Mesothelial cell of epicardium (in vitro differentiated cells): ENCODE measurements around the gene PLXND1. TPM values are rescaled to one million over a fixed set of nuclear protein-coding genes. Genes with fewer than 3 reads are reported as not detected.
A peak's percentile ranks its signal among the peaks of the same experiment; 100 is the strongest.

Experiments
- DNase-seq, 2 experiments: peaks; one replicate each; pipeline ENCODE4 v3.0.0; 2021; ENCODE audit warnings: low spot score in 2 of 2; ENCODE audit not compliant: unreplicated experiment in 2 of 2
- H3K27ac Mint-ChIP-seq: 2 replicates; pipeline ENCODE4 v1.8.0; 2021; ENCODE audit warnings: mixed read lengths
- H3K27me3 Mint-ChIP-seq: 2 replicates; pipeline ENCODE4 v1.8.0; 2021; ENCODE audit warnings: low read depth, mixed read lengths
- H3K36me3 Mint-ChIP-seq: 2 replicates; pipeline ENCODE4 v1.8.0; 2021; ENCODE audit warnings: mixed read lengths
- H3K4me1 Mint-ChIP-seq: 2 replicates; pipeline ENCODE4 v1.8.0; 2021; ENCODE audit warnings: mixed read lengths
- H3K4me3 Mint-ChIP-seq: 2 replicates; pipeline ENCODE4 v1.8.0; 2021; ENCODE audit warnings: mild to moderate bottlenecking, moderate library complexity, mixed read lengths
- H3K9me3 Mint-ChIP-seq: 2 replicates; pipeline ENCODE4 v1.8.0; 2021; ENCODE audit warnings: mixed read lengths
- CTCF ChIP-seq: fragments of 200-600 bp; sonication (generic); IDR thresholded peaks from one replicate; pipeline ENCODE4 v1.5.0; 2021; ENCODE audit warnings: antibody characterized with exemption; ENCODE audit not compliant: unreplicated experiment
- total RNA-seq: library from RNA; stranded (reverse); gene quantifications from 3 replicates; pipeline ENCODE4 v1.2.1, GENCODE V29; 2021

PLXND1 gene
- total RNA-seq, 1 donor from 2014 or later, result 60.6 TPM

GRCh38 chr3:129608087-129608935 is 1.8 kb upstream of the PLXND1 start:
- peaks cover 47% of the 10 kb centered on the region for H3K4me1 Mint-ChIP-seq
- no peak for TF ChIP-seq CTCF
- H3K4me3 Mint-ChIP-seq, result peak overlapping the region; percentile 40
- no peak overlapping the region for H3K27ac Mint-ChIP-seq
- peaks cover 33% of the 10 kb centered on the region for H3K27me3 Mint-ChIP-seq
- H3K36me3 Mint-ChIP-seq, result no peaks in the 10 kb centered on the region
- no peak for DNase-seq
- H3K9me3 Mint-ChIP-seq, result no peaks in the 10 kb centered on the region

- H3K9me3 Mint-ChIP-seq, result no peaks in the 10 kb centered on the region
- TF ChIP-seq CTCF, result no peak
- H3K27me3 Mint-ChIP-seq, result peaks cover 33% of the 10 kb centered on the region
- H3K27ac Mint-ChIP-seq, result peak overlapping the region; percentile 84
- peaks cover 50% of the 10 kb centered on the region for H3K4me1 Mint-ChIP-seq
- H3K4me3 Mint-ChIP-seq, result peak overlapping the region; percentile 82
- no peaks in the 10 kb centered on the region for H3K36me3 Mint-ChIP-seq
- DNase-seq, result no peak
Observed at GRCh38 chr3:129607391-129608068, 1.1 kb upstream of the PLXND1 start.

GRCh38 chr3:129605922-129606635 is 397 bp downstream of the PLXND1 start:
- Mint-ChIP-seq H3K9me3 (no peaks in the 10 kb centered on the region), H3K4me3 (peak overlapping the region; percentile 89), H3K27me3 (peaks cover 33% of the 10 kb centered on the region), H3K36me3 (no peaks in the 10 kb centered on the region), H3K4me1 (peaks cover 45% of the 10 kb centered on the region), H3K27ac (peak overlapping the region; percentile 97)
- no peak for DNase-seq
- TF ChIP-seq CTCF, result no peak

GRCh38 chr3:129605203-129605921 is 1.1 kb downstream of the PLXND1 start:
- no peak for TF ChIP-seq CTCF
- peaks cover 45% of the 10 kb centered on the region for H3K4me1 Mint-ChIP-seq
- peak overlapping the region; percentile 97 for H3K27ac Mint-ChIP-seq
- H3K9me3 Mint-ChIP-seq, result no peaks in the 10 kb centered on the region
- H3K27me3 Mint-ChIP-seq, result peaks cover 33% of the 10 kb centered on the region
- no peaks in the 10 kb centered on the region for H3K36me3 Mint-ChIP-seq
- peak overlapping the region; percentile 89 for H3K4me3 Mint-ChIP-seq
- DNase-seq, result peak in 1 of 2 experiments; percentile 62

- DNase-seq, result no peak
- no peak for TF ChIP-seq CTCF
- Mint-ChIP-seq H3K4me1 (peaks cover 41% of the 10 kb centered on the region), H3K4me3 (peak overlapping the region; percentile 89), H3K9me3 (no peaks in the 10 kb centered on the region), H3K27ac (no peak overlapping the region), H3K36me3 (no peaks in the 10 kb centered on the region), H3K27me3 (peaks cover 33% of the 10 kb centered on the region)
Observed at GRCh38 chr3:129604767-129605166, 1.7 kb downstream of the PLXND1 start.
